CD4-positive, alpha-beta T cell treated with Interleukin-15 for 1 hour (primary cell): ENCODE results near the gene OPN1LW.
"Not testable (repeated sequence)": the region's sequence is repeated elsewhere in the genome, so short reads cannot be mapped to it uniquely, and the experiment has no call there.

Experiments
- DNase-seq: peaks from one replicate; pipeline ENCODE4 v3.0.0-alpha.2; 2020

Gene OPN1LW

DNA sequence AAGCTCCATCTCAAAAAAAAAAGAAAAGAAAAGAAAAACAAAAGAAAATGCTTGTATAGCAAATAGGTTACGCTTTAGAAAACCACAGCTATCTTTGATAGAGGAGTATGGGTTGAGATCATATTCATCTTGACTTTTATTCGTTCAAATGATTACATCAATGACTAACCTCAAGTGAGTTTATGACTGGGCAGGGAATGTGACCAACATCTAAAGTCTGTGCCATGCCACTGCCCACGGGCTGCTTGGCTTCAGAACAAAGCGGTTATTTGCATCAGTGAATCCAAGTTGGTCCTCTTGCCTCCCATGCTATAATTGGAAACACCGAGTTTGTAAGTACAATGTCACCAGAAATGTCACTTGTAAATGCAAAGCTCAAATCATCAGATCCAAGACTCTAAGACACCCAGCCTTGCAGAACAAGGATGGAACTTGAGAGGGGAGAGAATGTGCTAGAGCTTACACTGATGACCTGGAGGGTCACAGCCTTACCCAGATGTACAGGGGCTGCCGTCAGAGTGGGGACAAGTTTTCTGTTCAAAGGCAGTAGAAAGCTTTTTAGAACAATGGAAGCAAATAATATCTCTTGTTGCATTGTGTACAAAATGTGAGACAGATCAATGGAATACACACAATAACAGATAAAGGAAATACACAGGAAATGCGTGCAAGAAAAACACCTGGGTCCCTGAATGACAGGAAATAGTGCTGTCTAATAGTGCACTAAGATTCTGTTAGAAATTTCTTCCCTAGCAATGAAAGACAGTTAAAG is 8.4 kb upstream of the OPN1LW start:
- DNase-seq: no peak

DNA sequence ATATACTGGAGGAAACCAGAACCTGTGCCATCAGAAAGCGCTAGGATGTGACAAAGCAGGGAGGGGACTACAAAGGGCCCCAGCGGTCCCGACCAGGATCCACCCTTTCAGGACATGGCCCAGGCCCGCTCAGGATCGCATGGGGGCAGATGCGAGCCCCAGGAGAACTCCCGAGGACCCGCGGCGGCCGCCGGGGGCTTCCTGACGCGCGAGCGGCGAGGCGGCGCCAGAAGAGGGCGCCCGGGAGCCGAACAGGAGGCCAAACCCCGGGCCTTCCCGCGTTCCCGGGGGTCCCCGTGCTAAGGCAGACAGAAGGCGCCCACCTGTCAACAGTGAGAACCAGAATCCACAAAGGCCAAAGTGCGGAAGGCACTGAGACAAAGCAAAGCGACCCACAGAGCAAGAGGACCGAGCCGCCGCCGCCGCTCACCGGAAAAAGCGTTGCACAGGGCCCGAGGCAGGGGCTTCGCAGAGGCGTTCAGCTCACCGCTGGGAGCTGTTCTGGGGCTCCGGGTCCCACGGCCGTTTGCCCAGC is 7.3 kb upstream of the OPN1LW start:
- peak; percentile 72 for DNase-seq

DNA sequence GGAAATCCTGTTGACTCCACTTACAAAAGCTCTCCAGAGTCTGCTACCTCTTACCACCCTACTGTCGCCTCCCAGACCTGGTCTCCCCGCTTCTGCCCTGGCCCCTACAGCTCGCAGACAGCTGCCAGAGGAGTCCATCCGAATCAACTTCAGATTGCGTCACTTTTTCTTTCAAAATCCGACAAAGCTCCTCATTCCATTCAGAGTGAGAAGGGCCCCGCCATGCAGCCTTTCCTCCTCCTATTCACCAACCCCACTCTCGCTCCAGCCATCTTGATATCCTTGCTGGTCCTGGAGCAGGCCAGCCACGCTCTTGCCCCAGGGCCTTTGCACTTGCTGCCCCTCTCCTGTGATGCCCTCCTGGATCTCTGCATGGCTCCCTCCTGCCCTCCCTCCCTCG is 5.2 kb upstream of the OPN1LW start:
- DNase-seq: no peak

DNA sequence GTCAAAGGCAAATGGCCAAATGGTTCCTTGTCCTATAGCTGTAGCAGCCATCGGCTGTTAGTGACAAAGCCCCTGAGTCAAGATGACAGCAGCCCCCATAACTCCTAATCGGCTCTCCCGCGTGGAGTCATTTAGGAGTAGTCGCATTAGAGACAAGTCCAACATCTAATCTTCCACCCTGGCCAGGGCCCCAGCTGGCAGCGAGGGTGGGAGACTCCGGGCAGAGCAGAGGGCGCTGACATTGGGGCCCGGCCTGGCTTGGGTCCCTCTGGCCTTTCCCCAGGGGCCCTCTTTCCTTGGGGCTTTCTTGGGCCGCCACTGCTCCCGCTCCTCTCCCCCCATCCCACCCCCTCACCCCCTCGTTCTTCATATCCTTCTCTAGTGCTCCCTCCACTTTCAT is 3.8 kb upstream of the OPN1LW start:
- DNase-seq: no peak

DNA sequence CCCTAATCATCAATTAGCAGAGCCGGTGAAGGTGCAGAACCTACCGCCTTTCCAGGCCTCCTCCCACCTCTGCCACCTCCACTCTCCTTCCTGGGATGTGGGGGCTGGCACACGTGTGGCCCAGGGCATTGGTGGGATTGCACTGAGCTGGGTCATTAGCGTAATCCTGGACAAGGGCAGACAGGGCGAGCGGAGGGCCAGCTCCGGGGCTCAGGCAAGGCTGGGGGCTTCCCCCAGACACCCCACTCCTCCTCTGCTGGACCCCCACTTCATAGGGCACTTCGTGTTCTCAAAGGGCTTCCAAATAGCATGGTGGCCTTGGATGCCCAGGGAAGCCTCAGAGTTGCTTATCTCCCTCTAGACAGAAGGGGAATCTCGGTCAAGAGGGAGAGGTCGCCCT is 3.3 kb upstream of the OPN1LW start:
- no peak for DNase-seq

DNA sequence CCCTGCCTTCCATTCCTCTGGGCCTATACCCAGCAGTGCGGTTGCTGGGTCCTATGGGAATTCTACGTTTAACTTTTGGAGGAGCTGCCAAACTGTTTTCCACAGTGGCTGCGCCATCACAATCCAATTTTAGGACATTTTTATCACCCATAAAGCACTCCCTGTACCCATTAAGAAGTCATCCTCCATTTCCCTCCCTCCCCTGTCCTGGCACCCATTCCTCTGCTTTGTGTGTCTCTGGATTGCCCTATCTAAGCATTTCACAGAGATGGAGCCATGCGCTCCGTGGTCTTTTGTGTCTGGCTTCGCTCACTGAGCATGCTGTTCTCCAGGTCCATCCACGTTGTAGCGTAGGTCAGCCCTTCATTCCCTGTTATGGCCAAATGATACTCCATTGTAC is 1.7 kb upstream of the OPN1LW start:
- DNase-seq: no peak

DNA sequence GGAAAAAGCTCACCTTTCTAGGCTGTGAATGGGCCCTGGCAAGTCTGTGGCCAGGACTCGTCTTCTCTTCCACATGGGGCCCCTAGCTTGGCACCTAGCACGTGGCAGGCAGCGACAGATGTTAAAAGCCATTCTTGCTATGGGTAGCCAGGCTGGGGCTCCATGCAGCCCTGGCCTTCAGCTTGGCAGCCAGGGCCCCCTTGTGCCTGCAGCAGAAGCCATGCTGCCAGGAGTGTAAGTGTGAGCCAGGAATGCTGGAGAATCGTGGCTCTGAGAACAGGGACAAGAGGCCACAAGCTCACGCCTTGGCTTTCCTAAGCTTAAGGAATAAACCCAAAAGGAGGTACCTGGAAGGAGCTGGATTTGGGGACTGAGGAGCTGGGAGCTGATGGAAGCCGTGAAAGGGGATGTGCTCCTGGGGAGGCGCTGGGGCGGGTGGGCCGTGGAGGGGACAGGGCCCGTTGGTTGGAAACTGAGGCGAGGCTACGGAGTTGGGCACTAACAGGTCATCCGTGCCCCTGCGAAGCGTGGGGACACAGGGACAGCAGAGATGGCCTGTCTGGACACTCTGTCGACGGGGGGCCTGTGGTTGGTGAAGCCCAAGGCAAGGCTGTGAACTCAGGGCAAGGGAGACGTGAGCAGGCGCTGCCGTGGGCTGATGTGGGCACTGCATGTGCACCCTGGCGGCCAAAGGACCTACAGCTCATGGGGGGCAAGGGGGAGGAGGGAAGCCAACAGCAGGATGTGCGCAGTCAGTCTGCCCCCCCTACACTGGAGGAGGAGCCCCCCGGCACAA is 895 bp upstream of the OPN1LW start:
- DNase-seq: no peak

DNA sequence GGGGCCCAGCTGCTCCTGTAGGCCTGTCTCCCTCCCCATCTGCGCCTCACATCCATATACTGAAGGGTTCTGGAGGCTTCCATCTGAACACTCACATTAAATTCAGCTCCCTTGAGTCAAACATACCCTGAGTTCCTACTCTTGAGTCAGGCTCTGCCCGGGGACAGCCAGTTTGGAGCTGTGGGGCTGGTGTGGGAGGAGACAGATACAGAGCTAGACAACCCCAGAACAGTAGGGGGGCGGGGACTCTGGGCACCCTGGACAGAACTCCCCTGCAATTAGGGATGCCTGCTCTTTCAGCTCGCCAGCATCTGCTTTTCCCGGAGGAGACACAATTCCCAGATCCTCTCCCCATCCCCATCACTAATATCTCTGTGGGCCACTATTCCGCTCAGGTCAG is 7.0 kb downstream of the OPN1LW start:
- DNase-seq: not testable (repeated sequence)

DNA sequence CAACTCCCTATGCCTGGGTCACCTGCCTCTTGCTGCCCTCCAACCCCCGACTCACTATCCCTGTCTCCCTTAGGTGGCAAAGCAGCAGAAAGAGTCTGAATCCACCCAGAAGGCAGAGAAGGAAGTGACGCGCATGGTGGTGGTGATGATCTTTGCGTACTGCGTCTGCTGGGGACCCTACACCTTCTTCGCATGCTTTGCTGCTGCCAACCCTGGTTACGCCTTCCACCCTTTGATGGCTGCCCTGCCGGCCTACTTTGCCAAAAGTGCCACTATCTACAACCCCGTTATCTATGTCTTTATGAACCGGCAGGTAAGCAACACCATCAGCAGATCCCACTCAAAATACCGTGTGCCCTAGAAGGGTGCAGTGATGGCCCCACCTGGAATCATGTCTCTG is 12.2 kb downstream of the OPN1LW start:
- not testable (repeated sequence) for DNase-seq

DNA sequence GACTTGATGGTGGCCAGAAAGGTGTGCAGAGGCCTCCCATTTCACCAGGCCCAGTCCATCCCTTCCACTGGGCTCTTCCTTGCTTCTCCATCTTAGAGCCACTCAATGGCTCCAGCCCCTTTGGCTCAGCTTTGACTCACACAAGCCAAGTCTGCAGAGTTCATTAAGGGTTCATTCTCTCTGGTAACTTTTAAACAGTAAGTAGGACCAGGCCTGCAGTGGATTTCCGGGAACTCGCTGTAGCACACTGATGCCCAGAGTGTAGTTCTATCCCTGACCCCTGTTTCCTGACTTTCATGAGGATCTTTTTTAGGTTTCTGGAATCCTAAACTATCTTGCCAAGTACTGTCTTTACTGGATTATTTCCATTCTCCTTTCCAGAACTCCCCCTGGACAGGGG is 13.2 kb downstream of the OPN1LW start:
- not testable (repeated sequence) for DNase-seq

DNA sequence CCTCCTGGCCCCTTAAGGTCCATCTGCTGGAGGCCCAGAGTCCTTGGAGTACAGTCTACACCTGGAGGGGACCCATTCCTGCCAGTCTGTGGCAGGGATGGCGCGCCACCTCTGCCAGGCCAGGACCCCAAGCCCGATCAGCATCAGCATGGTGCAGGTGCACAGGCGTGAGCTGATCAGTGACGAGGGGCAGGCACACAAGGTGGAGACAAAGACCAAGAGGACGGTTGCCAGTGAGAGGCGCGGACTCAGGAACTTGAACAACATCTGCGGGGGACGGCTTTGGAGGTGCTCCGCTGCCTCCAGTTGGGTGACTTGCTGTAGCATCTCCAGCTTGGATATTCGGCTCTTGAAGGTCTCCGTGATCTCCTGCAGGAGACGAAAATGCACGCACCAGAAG is 15.3 kb downstream of the OPN1LW start:
- DNase-seq: not testable (repeated sequence)

DNA sequence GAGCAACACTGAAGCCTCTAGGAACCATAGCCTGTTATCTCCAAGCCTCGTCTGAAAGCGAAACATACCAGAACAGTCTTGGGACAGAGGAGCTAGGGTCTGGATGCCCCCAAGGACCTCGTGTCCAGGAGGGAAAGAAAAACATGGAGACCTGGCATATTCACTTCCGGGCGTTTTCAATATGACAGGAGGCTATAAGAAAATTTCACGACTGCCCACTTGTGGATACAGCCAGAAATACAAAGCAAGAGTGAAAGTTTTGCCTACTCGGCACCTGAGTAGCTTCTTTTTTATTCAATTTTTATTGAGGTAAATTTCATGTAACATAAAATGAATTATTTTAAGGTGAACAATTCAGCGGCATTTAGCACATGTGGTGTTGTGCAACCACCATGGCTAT is 20.9 kb downstream of the OPN1LW start:
- DNase-seq: not testable (repeated sequence)

DNA sequence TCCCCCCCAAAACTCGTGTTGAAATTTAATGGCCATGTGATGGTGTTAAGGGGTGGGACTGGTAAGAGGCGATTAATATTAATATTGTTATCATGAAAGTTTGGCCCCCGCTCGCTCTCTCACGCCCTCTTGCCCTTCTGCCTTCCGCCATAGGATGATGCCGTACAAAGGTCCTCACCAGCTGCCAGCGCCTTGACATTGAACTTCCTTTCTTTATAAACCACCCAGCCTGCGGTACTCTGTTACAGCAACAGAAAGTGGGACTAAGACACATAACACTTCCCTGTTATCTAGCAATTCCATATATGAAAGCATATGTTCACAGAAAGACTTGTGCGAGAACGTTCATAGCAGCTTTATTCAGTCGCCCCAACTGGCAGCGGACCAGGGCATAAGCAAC is 24.3 kb downstream of the OPN1LW start:
- not testable (repeated sequence) for DNase-seq

DNA sequence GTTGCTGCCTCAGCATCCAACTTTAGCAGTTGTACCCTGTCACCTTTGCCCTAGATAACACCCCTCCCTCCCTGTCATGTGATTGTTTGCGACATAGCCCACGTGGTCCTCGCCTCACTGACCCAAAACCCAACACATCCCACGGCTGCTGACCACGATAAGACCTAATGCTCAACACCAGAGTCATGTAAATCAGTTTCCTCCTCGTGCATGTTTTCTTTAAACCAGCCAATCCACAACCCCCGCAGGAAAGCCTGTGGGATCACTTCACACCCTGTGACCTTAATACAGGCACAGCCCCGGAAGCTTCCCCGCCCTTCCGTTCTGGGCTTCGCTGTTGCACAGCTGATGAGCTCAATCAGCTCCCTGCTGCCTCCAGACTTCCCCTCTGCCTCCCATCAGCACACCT is 28.5 kb downstream of the OPN1LW start:
- not testable (repeated sequence) for DNase-seq

DNA sequence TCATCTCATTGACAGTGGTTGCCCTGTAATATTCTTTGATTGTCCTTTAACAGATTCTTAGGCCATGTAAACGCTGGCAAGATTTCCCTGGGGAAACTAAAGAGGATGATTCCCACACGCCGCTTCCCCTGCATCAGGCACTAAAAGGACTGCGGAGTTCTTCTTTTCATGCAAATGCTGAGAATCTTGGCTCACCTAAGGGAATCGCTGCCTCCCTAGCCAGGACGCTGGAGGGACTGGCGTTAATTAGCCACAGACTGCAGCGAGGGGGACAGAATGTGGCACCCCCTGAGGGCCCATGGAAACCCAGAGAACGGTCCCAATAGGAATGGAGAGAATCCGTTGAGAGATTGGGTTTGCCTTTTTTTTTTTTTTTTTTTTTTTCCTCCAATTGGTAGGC is 30.3 kb downstream of the OPN1LW start:
- not testable (repeated sequence) for DNase-seq

DNA sequence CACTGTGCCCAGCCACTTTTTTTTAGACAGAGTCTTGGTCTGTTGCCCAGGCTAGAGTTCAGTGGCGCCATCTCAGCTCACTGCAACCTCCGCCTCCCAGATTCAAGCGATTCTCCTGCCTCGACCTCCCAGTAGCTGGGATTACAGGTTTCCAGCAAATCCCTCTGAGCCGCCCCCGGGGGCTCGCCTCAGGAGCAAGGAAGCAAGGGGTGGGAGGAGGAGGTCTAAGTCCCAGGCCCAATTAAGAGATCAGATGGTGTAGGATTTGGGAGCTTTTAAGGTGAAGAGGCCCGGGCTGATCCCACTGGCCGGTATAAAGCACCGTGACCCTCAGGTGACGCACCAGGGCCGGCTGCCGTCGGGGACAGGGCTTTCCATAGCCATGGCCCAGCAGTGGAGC is 38.3 kb downstream of the OPN1LW start, which contains the start of gene OPN1MW:
Gene OPN1MW, plus strand, starts transcription at position 301 of the 400 bp plus-strand sequence. Its CDS starts 82 bp downstream, at position 383.
- DNase-seq: not testable (repeated sequence)

DNA sequence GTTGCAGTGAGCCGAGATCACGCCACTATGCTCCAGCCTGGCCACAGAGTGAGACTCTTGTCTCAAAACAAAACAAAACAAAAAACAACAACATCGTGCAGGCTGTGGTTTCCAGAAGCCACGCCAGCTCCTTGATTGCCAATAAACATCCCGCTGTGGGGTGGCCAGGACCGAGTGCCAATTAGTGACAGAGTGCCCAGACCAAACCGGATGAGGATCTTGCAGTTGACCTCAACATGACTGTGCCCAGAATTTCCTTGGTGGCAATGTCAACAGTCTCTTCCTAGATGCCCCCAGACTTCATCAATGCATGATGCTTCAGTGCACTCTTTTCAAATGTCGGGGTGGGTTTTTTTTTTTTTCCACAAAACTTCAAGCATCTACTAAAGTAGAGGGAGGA is 39.8 kb downstream of the OPN1LW start:
- DNase-seq: not testable (repeated sequence)

DNA sequence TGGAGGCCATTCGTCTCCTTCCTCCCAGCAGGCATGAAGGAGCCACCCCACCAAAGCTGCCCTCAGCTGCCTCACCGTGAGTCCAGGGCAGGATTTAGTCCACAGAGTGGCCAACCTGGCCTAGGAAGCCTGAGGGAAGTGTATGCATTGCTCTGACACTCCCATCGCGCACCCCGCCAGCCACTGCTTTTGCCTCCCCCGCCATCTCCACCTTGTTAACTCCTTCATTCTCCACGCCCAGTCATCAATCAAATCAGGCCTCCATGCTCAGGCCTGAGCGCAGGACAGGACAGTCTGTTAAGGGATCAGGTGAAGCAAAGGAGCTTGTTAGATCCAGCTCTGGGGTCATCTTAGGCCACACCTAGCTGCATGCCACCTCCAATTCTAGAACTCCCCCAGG is 48.8 kb downstream of the OPN1LW start:
- DNase-seq: not testable (repeated sequence)

DNA sequence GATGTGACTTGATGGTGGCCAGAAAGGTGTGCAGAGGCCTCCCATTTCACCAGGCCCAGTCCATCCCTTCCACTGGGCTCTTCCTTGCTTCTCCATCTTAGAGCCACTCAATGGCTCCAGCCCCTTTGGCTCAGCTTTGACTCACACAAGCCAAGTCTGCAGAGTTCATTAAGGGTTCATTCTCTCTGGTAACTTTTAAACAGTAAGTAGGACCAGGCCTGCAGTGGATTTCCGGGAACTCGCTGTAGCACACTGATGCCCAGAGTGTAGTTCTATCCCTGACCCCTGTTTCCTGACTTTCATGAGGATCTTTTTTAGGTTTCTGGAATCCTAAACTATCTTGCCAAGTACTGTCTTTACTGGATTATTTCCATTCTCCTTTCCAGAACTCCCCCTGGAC is 50.3 kb downstream of the OPN1LW start:
- DNase-seq: not testable (repeated sequence)

DNA sequence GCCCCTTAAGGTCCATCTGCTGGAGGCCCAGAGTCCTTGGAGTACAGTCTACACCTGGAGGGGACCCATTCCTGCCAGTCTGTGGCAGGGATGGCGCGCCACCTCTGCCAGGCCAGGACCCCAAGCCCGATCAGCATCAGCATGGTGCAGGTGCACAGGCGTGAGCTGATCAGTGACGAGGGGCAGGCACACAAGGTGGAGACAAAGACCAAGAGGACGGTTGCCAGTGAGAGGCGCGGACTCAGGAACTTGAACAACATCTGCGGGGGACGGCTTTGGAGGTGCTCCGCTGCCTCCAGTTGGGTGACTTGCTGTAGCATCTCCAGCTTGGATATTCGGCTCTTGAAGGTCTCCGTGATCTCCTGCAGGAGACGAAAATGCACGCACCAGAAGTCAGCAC is 52.4 kb downstream of the OPN1LW start:
- not testable (repeated sequence) for DNase-seq
